ENCODE data around the gene PEAR1.

DNA sequence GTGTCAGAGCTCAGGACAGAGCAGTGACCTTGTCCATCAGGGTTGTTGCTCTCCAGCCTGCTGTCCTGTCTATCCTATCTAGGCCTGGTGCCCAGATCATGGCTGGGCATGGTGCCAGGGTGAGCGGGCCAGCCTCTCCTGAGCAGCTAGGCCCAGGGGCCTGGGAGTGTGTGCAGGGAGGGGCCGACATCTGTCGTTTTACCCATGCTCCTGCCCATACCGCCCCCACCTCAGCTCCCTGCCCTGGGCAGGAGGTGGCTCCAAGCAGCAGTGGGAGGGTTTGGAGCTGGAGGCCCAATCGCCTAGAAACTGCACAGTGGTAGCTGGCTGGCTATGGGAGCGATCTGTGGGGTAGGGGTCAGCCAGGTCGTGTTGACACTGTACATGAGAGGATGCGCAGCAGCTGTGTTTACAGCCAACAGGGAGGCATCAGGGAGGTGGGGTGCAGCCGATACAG lies 41.1 kb upstream of the PEAR1 start:
- TF ChIP-seq FOXM1 (IDR thresholded peaks at IDR 0.05; ENCODE audit: borderline replicate concordance) (no peak), SUZ12 (IDR thresholded peaks at IDR 0.05) (no peak), BHLHE40 (IDR thresholded peaks at IDR 0.05; ENCODE audit: borderline replicate concordance) (no peak), TARDBP (IDR thresholded peaks at IDR 0.05) (no peak), SP1 (IDR thresholded peaks at IDR 0.05) (no peak), NFRKB (IDR thresholded peaks at IDR 0.05) (no peak), CTBP1 (IDR thresholded peaks at IDR 0.05; ENCODE audit: borderline replicate concordance) (no peak), HDGF (IDR thresholded peaks at IDR 0.05; ENCODE audit: borderline replicate concordance) (no peak), LEF1 (IDR thresholded peaks at IDR 0.05; ENCODE audit: borderline replicate concordance) (no peak), ELF4 (IDR thresholded peaks at IDR 0.05) (no peak), FOXA1 (IDR thresholded peaks at IDR 0.05) (no peak)
